Fibroblast of pulmonary artery (primary cell): Measurements from ENCODE around the gene SGO2.

Source experiments
- DNase-seq: peaks from one replicate; pipeline ENCODE4 v3.0.0-alpha.2; 2010; ENCODE audit warnings: low read depth
- H3K4me3 ChIP-seq: replicated peaks from 2 replicates; pipeline ENCODE4 v1.5.1; 2011; ENCODE audit warnings: low read depth, mild to moderate bottlenecking, control low read depth, low read length, moderate library complexity
- CTCF ChIP-seq: IDR thresholded peaks from 2 replicates; pipeline ENCODE4 v1.5.1; 2011; ENCODE audit warnings: mild to moderate bottlenecking, control low read depth, low read length, inconsistent platforms; ENCODE audit errors: missing control alignments

The SGO2 gene

GRCh38 chr2:200525882-200526651, at the start of gene SGO2:
Gene SGO2 (plus strand): TSS chr2:200526207. CDS start chr2:200532976, 6,769 bp downstream.
- TF ChIP-seq CTCF = peak; percentile 1
- peak; percentile 92 for DNase-seq
- H3K4me3 ChIP-seq = peak within 1 kb of the TSS; percentile 93

GRCh38 chr2:200476836-200477235, 49.2 kb upstream of the SGO2 start:
- no peak overlapping the region for H3K4me3 ChIP-seq
- TF ChIP-seq CTCF = no peak
- no peak for DNase-seq

GRCh38 chr2:200477667-200478131, 48.3 kb upstream of the SGO2 start:
- peak; percentile 32 for DNase-seq
- no peak for TF ChIP-seq CTCF

GRCh38 chr2:200479692-200480265, 46.2 kb upstream of the SGO2 start:
- peak; percentile 54 for DNase-seq
- no peak for TF ChIP-seq CTCF
- no peak overlapping the region for H3K4me3 ChIP-seq

More at GRCh38 chr2:200477667-200478131, 48.3 kb upstream of the SGO2 start:
- no peak overlapping the region for H3K4me3 ChIP-seq

- no peak for TF ChIP-seq CTCF
- no peak overlapping the region for H3K4me3 ChIP-seq
- no peak for DNase-seq
These were observed 43.8 kb upstream of the SGO2 start for GRCh38 chr2:200482194-200482593.

- peak; percentile 37 for DNase-seq
- no peak overlapping the region for H3K4me3 ChIP-seq
- peak; percentile 56 for TF ChIP-seq CTCF
These were observed 42.2 kb upstream of the SGO2 start for GRCh38 chr2:200483729-200484198.
